Type B pancreatic cell (in vitro differentiated cells): Measurements from ENCODE around the gene C1QA. TPM values are rescaled to one million over a fixed set of nuclear protein-coding genes. Genes with fewer than 3 reads are reported as not detected.

Experiments
- DNase-seq: peaks from one replicate; pipeline ENCODE4 v3.0.0; 2021; ENCODE audit warnings: mixed read lengths; ENCODE audit not compliant: unreplicated experiment; ENCODE audit errors: extremely low spot score
- H3K27ac Mint-ChIP-seq: 2 replicates; pipeline ENCODE4 v1.8.0; 2021; ENCODE audit warnings: mild to moderate bottlenecking, mixed read lengths
- H3K27me3 Mint-ChIP-seq: 2 replicates; pipeline ENCODE4 v1.8.0; 2021; ENCODE audit warnings: mixed read lengths
- H3K36me3 Mint-ChIP-seq: 2 replicates; pipeline ENCODE4 v1.8.0; 2021; ENCODE audit warnings: mixed read lengths
- H3K4me1 Mint-ChIP-seq: one replicate; pipeline ENCODE4 v1.8.0; 2021; ENCODE audit warnings: mixed read lengths; ENCODE audit not compliant: unreplicated experiment
- H3K4me3 Mint-ChIP-seq: 2 replicates; pipeline ENCODE4 v1.8.0; 2021; ENCODE audit warnings: mild to moderate bottlenecking, mixed read lengths
- H3K9me3 Mint-ChIP-seq: 2 replicates; pipeline ENCODE4 v1.8.0; 2021; ENCODE audit warnings: mixed read lengths
- CTCF ChIP-seq: fragments of 200-600 bp; sonication (generic); conservative IDR thresholded peaks from 2 replicates; pipeline ENCODE4 v1.5.0; 2021; ENCODE audit warnings: antibody characterized with exemption, mild to moderate bottlenecking
- total RNA-seq: library from RNA; stranded (reverse); gene quantifications from 2 replicates; pipeline ENCODE4 v1.2.1, GENCODE V29; 2021; ENCODE audit warnings: low replicate concordance

Gene C1QA
- total RNA-seq, 1 donor from 2014 or later: not detected

- Mint-ChIP-seq H3K9me3 (no peaks in the 10 kb centered on the region), H3K4me3 (no peak overlapping the region), H3K27me3 (peaks cover 17% of the 10 kb centered on the region), H3K4me1 (no peaks in the 10 kb centered on the region), H3K36me3 (no peaks in the 10 kb centered on the region), H3K27ac (no peak overlapping the region)
- TF ChIP-seq CTCF: no peak
- DNase-seq: no peak
Measured at GRCh38 chr1:22646384-22646783, 10.0 kb downstream of the C1QA start.

GRCh38 chr1:22650089-22650693 lies 13.8 kb downstream of the C1QA start:
- Mint-ChIP-seq H3K4me3 (no peak overlapping the region), H3K36me3 (no peaks in the 10 kb centered on the region), H3K27ac (no peak overlapping the region), H3K27me3 (peaks cover 23% of the 10 kb centered on the region), H3K9me3 (no peaks in the 10 kb centered on the region), H3K4me1 (peaks cover 11% of the 10 kb centered on the region)
- no peak for DNase-seq
- no peak for TF ChIP-seq CTCF

GRCh38 chr1:22651941-22652856 lies 15.8 kb downstream of the C1QA start:
- Mint-ChIP-seq H3K27ac (no peak overlapping the region), H3K9me3 (no peaks in the 10 kb centered on the region), H3K27me3 (peaks cover 28% of the 10 kb centered on the region), H3K4me1 (peaks cover 11% of the 10 kb centered on the region), H3K4me3 (no peak overlapping the region), H3K36me3 (no peaks in the 10 kb centered on the region)
- no peak for DNase-seq
- TF ChIP-seq CTCF: no peak

- no peak for DNase-seq
- H3K9me3 Mint-ChIP-seq: no peaks in the 10 kb centered on the region
- H3K4me3 Mint-ChIP-seq: no peak within 1 kb of the TSS
- peaks cover 34% of the 10 kb centered on the region for H3K27me3 Mint-ChIP-seq
- peaks cover 11% of the 10 kb centered on the region for H3K4me1 Mint-ChIP-seq
- no peaks in the 10 kb centered on the region for H3K36me3 Mint-ChIP-seq
- no peak for TF ChIP-seq CTCF
- H3K27ac Mint-ChIP-seq: no peak within 1 kb of the TSS
Measured at GRCh38 chr1:22652881-22653316, 16.5 kb downstream of the C1QA start, which contains the start of gene C1QB. Gene C1QB, plus strand, starts transcription at chr1:22653236. Its CDS starts 6,227 bp downstream, at chr1:22659463.

- Mint-ChIP-seq H3K27me3 (peaks cover 45% of the 10 kb centered on the region), H3K9me3 (no peaks in the 10 kb centered on the region), H3K4me3 (no peak overlapping the region), H3K36me3 (no peaks in the 10 kb centered on the region), H3K27ac (no peak overlapping the region), H3K4me1 (peaks cover 11% of the 10 kb centered on the region)
- peak; percentile 55 for TF ChIP-seq CTCF
- DNase-seq: no peak
Measured at GRCh38 chr1:22654692-22655091, 18.3 kb downstream of the C1QA start.
